Stimulated activated CD8-positive, alpha-beta memory T cell treated with anti-CD3 and anti-CD28 coated beads, Interleukin-7, amount 100 ng/mL, for 48 hours (primary cell): ENCODE measurements around the gene HDAC10.

Experiments used
- DNase-seq, 2 donors: peaks; one replicate each; pipeline ENCODE4 v3.0.0-alpha.2; 2020; ENCODE audit warnings: low read depth in 1 of 2; ENCODE audit errors: extremely low read depth in 1 of 2

Gene HDAC10

DNA sequence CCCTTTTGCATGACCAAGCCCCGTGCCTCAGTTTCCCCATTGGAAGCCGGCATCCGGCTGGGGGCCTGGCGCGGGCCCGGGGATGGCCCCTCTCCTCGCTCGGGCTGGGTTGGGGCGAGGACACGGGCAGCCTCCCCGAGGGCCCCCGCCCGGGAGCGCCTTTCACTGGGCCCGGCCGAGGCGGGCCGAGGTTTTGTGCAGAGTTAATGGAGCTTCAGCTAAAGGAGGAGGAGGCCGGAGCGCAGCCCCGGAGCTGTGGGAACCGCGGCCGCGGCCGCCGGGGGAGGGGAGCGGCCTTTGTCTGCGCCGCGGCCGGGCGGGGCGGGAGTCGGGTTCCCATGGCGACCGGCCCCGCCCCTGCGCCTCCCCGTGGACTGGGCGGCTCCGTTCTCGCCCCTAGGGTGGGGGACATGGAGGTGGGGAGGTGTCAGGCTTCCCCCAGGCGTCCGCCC lies 20.5 kb upstream of the HDAC10 start:
- DNase-seq, result no peak

DNA sequence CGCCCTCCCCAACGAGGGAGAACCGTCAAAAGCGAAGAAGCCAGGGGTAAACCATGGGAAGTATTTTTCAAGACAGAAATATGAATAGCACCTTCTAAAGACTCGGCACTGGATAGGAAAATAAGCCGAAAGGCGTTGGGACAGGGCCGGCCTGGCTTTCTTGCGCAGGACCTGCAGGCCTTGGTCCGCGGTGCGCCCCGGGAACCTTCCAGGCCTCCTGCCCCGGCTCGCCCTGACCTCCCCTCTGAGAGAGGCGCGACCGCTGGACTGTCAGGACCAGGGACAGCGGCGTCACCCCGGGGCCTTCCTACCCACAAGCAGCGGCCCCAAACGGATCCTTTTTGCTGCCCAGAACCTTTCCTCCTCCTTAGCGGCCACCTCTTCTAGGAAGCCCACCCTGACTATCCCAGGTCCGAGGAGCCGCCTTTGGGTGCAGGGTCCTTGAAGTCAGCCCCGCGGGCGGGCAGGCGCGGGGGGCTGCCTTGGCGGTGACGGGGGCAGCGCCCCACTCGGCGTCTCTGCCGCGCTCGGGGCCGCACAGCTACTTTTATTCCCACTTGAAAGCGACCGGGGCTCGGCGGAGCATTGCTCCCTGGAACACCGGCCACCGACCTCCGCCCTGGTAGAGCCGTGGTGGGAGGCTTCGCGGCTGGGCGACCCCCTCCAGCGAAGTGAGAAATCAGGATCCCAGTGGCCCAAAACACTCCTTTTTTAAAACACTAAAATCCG lies 19.8 kb upstream of the HDAC10 start:
- peak in 1 of 2 donors; percentile 45 for DNase-seq

DNA sequence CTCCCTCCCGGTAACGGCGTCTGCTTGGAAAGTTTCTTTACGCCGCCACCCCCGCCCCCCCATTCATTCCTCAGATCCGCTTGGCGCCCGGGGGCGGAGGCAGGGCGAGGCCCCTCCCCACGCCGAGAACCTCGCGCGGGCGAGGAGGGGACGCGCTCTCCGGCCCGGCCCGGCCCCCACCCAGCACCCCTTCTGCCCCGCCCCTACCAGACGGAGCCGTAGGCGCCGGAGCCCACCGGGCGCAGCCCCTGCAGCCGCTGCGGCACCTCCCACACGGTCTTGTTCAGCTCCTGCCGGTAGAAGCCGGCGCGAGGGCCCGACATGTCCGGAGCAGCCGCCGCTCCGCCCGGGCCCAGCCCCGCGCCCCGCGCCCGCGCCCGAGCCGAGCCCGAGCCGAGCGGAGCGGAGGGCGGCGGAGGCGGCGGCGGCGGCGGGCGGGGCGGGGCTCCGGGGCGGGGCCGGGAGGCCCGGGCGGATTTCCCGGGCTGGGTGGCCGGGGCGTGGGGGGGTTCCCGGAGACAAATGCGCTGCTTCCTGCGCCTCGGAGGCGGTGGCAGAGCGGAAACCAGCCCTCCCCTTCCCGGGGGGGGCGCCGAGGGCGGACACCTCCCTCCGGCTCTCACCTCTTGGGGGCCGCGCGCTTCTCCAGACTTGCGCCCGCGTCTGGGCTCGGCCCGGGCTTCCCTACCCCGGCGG lies 19.1 kb upstream of the HDAC10 start, which contains the start of gene MAPK11:
Gene MAPK11 (minus strand): TSS at position 411 of the 696 bp plus-strand sequence. CDS start 88 bp downstream, at position 323.
- DNase-seq, result peak; percentile 34 to 56

DNA sequence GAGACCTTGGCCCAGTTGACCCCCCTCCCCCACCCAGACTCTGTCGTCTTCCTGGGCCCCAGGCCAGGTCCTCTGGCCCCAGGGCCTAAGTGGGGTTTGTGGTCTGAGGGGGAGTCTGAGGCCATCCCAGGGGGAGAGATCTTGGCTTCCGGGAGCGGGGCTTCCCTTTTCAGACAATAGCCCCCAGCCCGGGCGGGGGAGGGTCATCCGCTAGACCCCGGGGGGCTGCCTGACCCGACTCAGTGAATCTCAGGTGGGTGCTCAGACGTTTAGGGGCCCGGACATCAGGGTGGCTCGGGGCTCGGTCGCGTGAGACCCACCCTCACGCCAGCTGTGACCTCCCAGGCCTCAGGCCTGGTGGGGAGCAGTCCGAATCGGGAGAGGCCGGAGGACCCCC lies 18.5 kb upstream of the HDAC10 start:
- no peak for DNase-seq

DNA sequence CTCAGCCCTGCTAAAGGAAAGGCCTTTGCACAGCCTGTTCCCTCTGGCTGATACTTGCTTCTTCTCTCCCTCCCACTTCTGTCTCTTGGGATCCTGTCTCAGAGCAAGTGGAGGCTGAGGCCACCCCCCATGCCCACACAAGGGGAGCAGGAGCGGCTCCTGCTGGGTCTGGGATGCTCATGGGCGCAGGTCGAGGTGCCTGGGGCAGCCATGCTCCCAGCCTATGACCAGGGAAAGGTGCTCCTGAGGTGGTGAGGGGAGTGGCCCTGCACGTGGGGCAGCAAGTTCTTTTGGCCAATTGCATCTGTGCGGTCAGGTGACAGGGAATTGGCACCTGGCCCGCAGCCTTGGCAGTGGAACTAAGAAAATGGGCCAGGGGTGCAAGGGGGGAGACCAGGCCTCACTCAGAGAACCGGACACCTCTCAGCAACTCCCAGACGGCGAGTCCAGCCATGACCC lies 17.6 kb upstream of the HDAC10 start:
- no peak for DNase-seq

DNA sequence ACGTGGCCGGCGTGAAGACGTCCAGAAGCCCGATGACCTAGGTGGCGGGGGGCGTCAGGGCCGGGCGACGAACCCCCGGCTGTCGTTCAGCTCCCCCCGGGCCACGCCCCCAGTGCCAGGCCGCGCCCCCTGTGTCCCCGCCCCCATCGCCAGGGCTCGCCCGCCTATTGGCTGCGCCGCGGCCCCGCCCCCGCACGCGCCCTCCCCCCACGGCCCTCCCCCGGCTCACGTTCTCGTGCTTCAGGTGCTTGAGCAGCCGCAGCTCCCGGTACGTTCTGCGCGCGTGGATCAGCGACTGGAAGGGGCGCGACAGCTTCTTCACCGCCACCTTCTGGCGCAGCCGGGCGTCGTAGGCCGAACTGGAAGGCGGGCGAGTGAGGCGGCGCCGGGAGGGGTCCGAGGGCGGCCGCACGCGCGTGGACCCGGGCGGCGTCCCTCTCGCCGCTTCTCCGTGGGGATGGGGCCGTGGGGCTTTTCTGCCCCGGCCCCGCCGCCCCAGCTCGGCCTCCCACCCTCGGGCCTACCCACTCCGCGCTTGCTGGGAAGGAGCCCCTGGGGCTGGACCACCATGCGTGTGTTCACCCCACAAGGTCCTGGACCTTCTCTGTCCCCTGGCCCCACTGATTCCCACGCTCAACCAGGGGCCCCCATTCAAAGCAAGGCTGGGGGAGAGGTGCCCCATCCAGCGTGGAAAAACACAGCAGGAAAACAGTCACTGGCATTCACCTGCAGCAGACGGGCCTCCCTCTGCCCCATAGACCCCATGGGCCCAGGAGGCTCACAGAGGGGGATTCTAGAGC lies 16.7 kb upstream of the HDAC10 start:
- no peak for DNase-seq

DNA sequence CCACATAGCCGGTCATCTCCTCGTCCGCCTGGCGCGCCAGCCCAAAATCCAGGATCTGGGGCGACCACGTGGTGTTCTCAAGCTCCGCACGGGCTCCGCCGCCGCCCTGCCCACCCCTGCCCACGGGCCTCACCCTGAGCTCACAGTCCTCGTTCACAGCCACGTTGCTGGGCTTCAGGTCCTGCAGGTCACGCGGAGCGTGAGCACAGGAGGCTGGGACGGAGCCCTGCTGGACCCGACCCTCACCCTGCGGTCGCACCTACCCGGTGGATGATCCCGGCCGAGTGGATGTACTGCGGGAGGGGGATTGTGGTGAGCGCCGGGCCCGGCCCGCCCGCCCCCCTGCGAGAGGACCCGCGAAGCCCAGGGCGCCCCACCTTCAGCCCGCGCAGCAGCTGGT lies 15.9 kb upstream of the HDAC10 start:
- DNase-seq, result no peak

DNA sequence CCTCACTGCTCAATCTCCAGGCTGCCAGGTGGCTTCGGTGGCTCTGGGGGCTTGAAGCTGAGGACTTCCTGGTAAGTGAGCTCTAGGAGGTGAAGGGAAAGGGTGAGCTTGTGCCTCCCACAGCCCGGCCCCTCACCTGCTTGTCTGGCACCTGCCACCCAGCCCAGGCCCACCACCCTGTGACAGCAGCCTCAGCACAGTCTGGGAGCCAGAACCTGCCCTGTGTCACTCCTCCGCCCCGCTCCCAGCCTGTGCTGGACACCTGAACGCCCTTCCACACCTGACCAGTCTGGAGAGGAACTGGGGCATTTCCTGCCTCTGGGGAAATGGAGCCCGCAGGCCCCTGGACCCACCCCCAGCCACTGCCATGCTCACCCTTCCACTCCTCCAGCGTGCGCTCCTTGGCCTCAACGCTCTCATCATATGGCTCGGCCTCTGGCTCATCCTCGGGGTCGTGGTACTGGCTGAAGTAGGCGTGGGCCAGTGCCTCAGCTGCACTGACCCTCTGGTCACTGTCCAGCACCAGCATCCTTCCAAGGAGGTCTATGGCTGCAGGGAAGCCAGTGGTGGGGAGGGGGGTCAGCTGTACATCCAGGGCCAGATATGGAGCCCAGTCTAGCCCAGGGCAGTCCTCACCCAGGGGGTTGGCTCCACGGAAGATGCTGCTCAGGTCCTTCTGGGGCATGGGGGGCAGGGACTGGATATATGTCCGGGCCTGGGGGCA lies 14.0 kb upstream of the HDAC10 start:
- no peak for DNase-seq

DNA sequence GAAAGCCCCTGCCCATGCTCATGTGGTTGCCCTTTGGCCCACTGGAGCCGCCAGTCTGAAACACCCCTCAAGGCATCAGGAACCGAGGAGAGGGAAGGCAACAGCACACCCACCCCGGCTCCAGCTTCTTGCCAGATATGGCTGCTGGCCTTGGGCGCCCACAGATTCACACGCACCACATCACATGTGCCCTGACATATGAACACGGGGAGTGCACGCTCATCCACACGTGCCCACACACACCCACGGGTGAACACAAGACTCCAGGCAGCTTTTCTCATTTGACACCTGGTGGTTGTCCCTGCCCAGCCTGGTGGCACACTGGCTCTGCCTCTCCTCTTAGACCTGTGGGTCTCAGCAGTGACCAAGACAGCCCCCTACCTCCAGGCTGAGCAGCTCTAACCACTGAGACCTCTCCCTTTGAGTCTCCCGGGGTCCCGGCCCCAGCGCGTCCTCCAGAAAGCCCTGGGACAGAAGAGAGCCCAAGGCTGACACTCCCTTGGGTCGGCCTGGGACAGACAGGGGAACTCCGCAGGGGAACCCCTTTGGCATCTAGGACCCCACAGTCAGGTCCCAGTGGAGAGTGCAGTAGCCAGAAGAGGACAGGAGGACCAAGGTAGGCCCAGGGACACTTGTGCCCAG lies 13.2 kb upstream of the HDAC10 start:
- DNase-seq, result no peak

DNA sequence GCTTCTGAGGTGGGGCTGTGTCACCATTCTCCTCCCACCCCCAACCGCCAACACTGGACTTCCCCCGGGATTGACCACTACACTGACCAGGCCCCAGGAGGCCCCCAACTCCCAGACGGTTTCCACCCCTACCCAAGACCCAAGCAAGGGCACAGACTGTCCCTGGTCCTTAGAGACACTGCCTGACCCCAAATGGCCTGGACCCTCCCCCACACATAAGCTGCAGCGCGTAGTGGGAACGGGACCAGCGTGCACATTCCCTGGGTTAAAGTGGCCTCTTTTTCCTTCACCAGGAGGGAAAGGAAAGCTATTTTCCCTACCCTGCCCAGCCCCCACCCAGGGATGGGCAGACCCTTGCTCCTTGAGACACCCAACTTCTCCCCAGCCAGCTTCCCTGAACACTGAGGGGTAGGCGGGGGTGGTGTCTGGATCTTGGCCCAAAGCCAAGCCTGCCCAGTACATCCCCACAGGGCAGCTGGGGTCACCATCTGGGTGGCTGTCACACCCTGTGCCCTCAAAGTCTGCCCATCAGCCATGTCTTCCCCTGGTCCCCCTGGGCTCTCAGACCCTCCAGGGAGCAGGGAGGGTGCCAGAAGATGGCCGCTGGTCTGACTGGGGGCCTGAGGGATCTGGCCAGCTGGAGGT lies 12.0 kb upstream of the HDAC10 start:
- DNase-seq, result no peak

DNA sequence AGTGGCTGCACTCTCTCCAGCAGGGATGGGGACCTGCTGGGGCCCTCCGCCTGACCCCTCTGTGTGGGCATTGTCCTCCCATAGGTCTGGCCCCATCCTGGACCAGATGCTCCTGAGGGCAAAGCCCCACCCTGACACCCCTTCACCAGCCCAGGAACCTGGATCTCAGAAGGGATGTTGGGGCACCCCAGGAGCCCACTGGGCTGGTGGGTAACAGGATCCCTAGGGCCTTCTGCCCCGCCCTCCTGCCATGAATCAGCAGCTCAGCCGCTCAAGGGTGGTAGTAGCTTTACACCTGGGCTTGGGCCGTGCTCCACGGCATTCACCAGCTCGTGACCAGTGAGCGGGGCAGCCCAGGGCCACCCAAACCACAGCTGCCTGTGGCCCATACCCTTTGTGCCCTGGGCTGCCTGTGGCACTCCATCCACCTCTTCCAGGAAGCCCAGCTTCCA lies 11.4 kb upstream of the HDAC10 start:
- DNase-seq, result no peak

DNA sequence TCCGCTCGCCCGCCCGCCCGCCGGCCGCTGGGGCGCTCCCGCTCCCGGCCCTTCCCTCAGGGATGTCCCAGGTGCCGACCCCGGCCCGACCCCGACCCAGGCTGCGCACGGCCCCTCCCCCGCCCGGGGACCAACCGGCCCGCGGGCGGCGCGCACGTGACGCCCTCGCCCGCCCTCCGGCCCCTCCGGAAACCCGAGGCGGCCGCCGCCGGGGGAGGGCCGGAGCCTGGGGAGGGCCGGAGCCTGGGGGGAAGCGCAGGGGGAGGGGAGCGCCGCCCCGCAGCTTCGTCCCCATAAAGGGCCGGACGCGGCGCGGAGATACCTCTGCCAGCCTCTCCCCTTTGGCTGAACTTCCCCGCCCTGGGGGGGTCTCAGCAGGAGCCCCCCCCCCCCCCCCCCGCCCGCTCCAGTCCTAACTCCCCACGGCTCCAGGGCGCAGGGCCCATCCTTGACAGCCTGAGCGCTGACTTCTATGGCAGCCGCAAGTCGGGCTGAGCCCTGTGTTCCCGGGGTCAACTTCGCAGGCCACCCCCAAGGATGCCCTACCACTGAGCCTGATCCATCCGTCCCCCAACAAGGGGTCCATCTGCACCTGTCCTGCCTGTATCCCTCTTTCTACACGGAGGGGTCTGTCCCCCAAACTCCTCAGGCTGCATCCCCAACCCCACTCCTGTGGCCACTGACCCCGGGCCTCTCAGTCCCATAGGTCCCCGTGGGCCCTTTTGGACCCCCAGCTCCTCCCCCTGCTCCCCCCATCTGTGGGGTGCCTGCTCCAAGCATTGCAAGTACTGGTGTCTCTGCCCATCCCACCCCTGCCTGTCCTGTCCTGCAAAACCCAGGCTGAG lies 10.8 kb upstream of the HDAC10 start, which contains the start of gene MAPK12:
Gene MAPK12 (minus strand): TSS at position 69 of the 845 bp plus-strand sequence. CDS start 174 bp downstream, outside the sequence.
- DNase-seq, result no peak

DNA sequence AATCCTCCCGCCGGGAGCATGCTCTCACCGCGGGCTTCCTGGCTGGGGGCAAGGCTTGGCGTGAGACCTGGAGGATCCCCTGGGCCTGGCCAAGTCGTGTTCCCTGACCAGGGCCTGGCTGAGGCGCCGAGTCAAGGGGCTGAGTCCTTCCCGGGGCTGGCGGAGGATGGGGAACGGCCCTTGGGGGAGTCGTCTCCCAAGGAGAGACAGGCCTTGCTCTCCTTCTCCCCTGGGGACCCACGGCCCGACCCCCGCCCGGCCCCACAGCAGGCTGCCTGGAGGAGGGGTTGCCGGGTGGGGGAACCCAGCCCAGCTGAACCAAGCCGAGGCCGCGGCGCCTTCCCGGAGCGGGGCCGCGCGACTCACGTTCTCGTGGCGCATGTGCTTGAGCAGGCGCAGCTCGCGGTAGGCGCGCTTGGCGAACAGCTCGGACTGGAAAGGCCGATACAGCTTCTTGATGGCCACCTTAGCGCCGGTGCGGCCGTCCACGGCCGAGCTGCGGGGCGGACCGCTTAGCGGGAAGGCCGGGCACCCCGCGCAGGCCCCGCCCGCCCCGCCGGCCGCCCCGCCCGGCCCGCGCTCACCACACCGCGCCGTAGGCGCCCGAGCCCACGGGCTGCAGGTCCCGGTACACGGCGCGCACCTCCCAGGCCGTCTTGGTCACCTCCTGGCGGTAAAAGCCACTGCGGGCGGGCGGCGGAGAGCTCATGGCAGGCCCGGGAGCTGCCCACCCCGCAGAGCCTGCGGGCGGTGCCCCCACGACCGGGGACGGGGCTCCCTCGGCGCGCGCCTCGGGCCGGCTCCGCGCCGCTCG lies 9.9 kb upstream of the HDAC10 start:
- DNase-seq, result no peak

DNA sequence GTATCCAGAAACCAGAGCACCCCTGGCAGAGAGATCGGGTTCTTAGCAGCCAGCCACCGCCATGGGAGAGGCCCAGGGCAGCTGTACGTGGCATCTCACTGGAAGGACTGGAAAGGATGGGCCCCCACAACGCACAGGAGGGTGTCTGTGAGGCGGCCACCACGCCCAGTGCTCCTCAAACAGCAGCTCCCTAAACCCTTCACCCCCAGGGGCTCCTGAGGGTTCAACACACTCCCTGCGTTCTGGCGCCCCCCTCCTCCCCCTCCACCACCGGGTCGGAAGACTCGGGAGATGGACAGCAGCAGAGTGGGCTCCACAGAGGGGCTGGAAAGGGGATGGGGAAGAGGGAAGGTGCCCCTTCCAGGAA lies 9.4 kb upstream of the HDAC10 start:
- no peak for DNase-seq

DNA sequence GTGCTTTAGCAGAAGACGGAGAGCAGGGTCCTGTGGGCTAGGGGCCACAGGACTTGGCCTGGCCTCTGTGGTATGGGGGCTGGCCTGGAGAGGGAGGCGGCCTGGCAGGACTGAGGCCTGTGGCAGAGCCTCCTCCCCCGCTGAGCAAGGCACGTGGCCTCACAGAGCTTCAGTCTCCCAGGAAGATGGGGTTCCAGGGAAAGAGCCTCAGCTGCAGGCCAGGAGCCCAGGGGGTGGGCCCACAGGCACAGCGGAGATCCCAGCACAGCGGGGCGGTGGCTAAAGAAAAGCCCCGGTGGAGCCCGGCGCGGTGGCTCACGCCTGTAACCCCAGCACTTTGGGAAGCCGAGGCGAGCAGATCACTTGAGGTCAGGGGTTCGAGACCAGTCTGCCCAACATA lies 8.2 kb upstream of the HDAC10 start:
- no peak for DNase-seq

DNA sequence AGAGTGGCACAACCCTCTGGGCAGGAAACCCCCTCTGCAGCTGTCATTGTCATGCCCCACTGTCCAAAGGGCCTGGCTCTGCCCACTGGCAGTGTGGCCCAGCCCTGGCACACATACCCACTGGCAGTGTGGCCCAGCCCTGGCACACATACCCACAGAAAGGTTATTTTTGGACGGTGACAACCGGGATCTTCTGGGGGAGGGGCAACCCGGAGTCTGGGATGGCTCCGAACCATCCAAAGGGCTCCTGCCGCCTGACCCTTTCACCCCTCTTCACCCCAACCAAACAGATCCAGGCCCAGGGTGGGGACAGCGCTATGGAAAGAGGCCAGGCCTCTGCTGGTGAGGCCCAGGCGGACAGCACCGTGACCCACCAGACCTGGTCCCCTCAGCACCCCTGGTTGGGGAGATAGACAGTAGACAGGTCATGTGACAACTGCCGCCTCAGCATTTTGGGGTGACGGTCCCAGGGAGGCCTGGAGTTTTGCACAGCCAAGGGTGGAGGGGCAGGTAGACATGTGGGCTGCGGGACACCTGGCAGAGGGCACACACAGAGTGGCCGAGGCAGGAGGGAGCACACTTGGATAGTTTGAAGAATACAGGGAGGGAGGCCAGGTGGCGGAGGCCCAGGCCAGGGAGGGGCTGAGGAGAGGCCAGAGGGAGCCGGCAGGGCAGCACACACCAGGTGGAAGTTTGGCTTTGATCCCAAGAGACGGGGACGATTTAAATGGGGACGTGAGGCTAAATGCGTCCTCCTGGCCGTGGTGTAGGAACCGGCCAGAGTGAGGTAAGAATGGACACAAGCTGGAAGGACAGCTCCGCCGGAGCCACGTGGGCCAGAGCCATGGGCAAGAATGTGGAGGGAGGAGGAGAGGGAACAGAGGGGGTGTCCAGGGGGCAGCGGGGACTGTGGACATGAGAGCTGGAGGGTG lies 7.6 kb upstream of the HDAC10 start:
- DNase-seq, result no peak
